Measurements from ENCODE around the gene TARP.
"Not testable (repeated sequence)": the region's sequence is repeated elsewhere in the genome, so short reads cannot be mapped to it uniquely, and the experiment has no call there.

The TARP gene

GRCh38 chr7:38299275-38299931, 26.0 kb upstream of the TARP start:
- no peak for DNase-seq (ENCODE audit: low read depth in 1 of 2, low spot score in 1 of 2)

- DNase-seq (ENCODE audit: low read depth in 1 of 2, low spot score in 1 of 2), result no peak
Measured at GRCh38 chr7:38296059-38296857, 22.8 kb upstream of the TARP start.

DNA sequence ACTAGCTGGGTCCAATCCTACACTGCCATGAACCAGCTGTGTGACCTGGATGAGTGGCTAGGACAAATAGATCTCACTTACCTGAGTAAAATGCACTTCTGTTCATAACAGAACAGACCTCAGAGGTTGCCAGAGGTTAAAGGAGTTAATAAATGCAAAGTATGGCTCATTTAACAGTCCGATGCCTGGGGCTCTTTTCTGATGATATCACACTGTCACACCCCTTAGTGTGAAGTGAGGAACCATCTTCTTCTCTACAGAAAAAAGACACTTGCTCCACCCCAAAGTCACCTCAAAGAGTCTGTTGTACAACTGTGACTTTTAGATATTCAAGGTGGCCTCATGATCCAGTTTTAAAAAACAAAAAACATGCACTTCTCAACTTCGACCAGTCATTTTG, 21.5 kb upstream of the TARP start:
- no peak for DNase-seq (ENCODE audit: low read depth in 1 of 2, low spot score in 1 of 2)

DNA sequence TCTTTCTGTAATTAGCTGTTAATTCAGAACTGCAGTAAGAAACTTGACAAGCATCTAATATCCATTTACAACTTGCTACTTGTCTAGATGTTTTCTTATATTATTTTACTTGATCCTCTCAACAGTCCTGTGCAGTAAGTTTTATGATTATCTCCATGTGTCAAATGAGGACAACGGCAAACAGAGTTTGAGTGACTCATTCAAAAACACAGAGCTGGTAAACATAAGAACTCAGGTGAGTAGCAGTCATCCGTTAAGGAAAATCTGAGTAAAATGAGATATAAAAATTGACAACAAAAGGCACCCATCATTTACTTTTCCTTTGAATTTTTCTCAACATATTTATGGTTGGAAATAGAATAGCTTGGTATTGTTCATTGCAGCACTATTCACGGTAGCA, 19.0 kb upstream of the TARP start:
- DNase-seq (ENCODE audit: low read depth in 1 of 2, low spot score in 1 of 2), result no peak

DNA sequence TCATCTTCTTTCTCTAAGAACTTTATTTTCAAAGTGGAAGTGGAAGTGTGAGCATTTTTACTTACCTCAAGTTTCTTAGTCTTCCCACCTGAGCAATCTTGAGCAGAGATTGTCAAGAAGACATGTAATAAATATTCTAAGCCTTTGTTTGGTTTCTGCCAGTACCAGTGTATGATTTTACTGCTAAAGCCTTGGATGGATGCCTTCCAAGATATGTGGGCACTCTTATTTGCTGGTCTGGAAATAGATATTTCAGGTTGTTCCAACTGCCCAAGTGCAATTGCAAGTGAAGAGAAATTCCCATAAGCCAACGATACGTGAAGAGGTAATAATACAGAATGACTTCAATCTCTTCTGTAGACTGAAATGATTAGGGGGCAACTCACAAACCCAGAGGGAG, 18.2 kb upstream of the TARP start:
- DNase-seq (ENCODE audit: low read depth in 1 of 2, low spot score in 1 of 2), result no peak

DNA sequence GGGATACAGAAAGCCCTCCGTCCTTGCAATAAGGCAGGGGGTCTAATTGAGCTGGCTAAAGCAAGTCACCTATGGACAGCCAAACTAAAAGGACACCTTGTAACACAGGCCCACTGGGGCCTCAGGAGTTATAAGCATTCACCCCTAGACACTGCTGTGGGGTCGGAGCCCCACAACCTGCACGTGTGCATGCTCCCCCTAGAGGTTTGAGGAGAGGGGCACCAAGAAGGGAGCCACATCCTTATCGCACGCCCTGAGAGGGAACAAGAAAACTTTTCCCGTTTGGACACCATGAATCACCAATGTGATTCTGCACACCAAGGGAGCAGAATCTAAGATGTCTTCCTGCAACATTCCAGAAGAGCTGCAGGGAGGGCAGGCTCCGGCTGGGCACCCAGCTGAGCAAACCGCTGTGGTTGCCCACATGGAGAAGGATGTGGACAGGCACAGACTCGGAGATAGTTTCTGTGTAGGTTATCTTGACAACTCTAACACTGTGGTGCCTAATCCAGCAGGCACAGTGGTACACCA, 17.7 kb upstream of the TARP start:
- no peak for DNase-seq (ENCODE audit: low read depth in 1 of 2, low spot score in 1 of 2)

- no peak for DNase-seq (ENCODE audit: low read depth in 1 of 2, low spot score in 1 of 2)
Measured at GRCh38 chr7:38284553-38284952, 11.1 kb upstream of the TARP start.

DNA sequence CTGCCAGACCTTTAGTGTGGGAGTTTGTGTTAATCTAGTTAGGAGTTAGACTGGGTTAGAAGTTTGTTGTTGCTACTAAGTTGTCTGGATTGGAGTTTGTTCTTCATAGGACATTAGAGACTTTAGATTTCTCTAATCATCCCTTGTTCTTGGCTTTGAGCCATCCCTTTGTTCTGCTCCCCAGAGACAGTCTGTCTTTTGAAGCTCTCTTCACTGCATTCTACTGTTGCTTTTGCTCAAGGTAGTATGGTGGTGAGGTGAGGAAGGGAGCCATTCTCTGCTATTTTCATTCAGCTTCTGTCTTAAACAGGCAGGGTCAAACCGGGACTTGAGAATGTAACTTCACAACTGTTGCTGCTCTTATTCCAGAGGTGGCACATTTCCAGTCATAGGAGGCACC, 10.4 kb upstream of the TARP start:
- no peak for DNase-seq (ENCODE audit: low read depth in 1 of 2, low spot score in 1 of 2)

DNA sequence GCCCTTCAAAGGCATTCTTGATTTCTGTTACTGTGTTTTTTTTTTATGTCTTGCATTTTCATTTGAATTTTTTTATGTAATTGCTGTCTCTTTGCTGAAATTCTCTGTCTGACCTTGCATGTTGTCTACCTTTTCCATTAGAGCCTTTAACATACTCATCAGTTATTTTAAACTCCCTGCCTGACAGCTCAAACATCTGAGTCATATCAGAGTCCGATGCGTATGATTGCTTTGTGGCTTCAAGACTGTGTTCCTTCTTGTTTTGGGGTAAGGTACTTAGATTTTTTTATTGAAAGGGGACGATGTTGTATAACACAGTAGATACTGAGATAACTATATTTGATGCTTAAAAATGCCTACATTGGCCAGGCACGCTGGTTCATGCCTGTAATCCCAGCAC, 9.7 kb upstream of the TARP start:
- DNase-seq (ENCODE audit: low read depth in 1 of 2, low spot score in 1 of 2), result no peak

DNA sequence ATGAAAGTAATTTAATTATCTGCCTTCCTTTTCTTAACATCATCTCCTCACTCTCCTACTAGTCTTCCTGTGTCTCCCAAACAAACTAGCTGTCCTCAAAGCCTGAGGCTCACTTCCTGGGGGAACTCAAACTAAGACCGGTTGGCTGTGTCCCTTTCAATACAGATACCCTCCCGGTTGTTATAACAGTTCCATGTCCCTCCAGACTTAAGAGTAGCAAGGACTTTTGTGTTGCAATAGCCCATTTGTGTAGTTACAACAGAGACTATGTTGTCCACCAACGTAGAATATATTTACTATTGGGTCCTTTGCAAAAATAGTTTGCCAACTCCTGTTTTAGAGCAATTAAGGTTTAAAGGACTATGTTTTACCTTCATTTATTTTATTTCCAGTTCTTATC, 8.6 kb upstream of the TARP start:
- no peak for DNase-seq (ENCODE audit: low read depth in 1 of 2, low spot score in 1 of 2)

DNA sequence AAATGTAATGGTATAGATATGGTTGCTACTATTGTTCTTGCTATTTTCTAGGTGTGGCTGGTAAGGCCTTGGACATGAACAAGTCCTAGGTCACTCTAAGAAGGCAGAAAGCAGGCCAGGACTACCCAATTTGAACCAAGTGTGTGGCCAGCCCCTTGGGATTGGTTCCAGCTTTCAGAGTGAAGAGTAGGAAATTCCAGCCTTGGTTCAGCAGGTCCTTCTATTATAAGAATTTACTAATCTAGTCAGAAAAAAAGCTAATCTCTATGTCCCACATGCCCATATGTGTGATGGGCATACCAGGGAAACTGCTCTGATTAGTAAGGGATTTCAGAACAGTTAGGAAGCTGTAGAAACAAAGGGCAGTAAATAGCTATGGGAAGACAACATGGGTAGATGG, 7.8 kb upstream of the TARP start:
- no peak for DNase-seq (ENCODE audit: low read depth in 1 of 2, low spot score in 1 of 2)

- DNase-seq (ENCODE audit: low read depth in 1 of 2, low spot score in 1 of 2), result no peak
Measured at GRCh38 chr7:38280707-38281106, 7.3 kb upstream of the TARP start.

DNA sequence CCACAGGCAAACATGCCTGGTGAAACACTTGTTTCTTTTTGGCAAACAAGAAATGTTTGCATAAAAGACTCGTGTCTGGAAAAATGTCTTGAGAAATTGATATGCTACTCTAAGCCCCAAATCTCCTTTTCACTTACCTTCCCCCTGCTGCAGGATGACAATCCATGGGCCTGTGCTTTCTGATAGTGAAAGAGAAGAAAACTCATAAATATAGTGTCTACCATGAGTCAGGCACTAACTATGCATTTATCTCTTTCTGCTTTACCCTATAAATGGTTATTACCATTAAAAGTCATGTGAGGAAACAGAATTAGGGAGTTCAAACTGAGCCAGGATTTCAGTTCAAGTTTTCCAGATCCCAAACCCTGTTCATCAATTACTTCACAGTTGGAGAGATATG, 6.6 kb upstream of the TARP start:
- no peak for DNase-seq (ENCODE audit: low read depth in 1 of 2, low spot score in 1 of 2)

DNA sequence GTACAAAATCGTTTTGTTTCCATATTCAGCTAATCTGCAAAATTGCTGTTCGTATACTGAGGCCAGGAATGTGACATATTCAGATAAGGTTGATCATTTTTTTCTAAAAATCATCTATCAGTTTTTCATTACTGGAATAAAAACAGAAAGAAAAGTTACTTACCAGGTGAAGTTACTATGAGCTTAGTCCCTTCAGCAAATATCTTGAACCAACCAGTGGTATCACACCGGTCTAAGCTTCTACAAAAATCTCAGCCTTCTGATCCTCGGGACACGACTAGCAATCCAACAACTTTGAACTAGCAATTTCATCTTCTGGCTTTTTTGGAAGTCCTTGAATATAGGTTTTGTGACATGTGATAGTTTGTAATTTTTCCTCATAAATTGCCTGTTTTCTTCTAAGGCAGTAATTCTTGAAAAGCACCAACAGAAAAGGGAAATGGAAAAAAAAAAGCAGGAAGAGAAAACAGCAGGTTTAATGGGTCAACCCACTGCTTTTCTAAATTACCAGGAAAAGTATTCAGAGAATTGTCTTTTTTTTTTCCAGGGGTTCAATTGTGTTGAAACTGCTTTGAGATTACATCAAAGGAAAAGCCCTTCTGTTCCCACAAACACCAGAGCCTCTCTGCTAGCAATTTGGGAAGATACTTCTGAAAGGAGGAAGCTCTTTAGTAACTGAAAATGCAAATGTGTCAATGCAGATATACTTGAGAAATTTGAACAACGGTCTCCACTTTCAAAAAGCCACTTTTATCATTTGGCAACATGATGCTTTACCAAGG, 2.9 kb upstream of the TARP start:
- no peak for DNase-seq (ENCODE audit: low read depth in 1 of 2, low spot score in 1 of 2)

DNA sequence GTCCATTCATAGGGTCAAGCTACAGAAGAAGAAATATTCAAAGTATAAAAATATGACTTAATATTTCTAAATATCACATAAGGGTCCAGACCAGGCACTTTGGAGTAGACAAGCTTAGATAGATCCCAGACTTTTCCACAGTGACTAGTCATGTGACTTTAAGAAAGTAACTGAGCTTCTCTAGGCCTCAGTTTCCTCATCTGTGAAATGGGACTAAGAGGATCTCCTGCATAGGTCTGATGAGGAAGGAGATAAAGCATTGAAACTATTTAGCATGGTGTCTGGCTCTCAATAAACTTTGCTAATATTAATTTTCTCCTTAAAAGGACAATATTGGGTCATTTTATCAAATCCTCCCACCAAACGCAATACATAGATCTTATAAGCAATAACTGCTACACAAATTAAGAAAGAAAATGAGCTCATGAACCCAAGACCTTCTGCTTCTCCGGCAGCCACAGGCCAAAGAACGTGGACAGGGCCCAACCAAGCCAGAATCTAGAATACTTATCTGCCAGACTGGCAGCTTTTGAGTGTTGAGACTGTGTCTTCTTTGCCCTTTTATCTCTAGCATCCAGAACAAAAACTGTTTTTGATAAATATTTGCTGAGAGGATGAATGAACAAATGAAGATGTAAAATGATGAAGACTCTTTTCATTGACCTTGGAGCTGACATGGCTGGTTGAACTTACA, 1.6 kb upstream of the TARP start:
- DNase-seq (ENCODE audit: low read depth in 1 of 2, low spot score in 1 of 2), result no peak

- DNase-seq (ENCODE audit: low read depth in 1 of 2, low spot score in 1 of 2), result no peak
Measured at GRCh38 chr7:38274486-38274885, 1.1 kb upstream of the TARP start.

- not testable (repeated sequence) for DNase-seq (ENCODE audit: low read depth in 1 of 2, low spot score in 1 of 2)
Measured at GRCh38 chr7:38270405-38270804, 3.0 kb downstream of the TARP start.

GRCh38 chr7:38269704-38270346, 3.6 kb downstream of the TARP start:
- not testable (repeated sequence) for DNase-seq (ENCODE audit: low read depth in 1 of 2, low spot score in 1 of 2)

GRCh38 chr7:38265958-38266357, 7.5 kb downstream of the TARP start:
- DNase-seq (ENCODE audit: low read depth in 1 of 2, low spot score in 1 of 2), result not testable (repeated sequence)

DNA sequence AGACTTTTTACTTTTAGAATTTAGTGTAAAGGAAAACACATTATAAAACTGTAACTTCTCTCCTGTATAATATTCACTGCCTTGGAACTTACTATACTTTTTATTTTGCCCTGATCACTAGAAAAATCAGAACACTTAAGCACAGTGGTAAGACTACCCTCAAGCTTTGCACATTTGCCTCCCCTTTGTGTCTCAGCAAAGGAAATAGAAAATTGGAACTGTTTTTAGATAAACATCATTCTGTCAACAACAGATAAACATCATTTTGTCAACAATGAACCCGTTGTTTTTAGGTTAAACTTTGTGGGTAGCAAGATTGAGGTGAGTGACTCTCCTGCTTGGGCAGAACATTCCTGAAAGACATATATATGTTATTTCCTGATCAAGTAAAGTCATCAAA, 8.8 kb downstream of the TARP start:
- DNase-seq (ENCODE audit: low read depth in 1 of 2, low spot score in 1 of 2), result not testable (repeated sequence)

DNA sequence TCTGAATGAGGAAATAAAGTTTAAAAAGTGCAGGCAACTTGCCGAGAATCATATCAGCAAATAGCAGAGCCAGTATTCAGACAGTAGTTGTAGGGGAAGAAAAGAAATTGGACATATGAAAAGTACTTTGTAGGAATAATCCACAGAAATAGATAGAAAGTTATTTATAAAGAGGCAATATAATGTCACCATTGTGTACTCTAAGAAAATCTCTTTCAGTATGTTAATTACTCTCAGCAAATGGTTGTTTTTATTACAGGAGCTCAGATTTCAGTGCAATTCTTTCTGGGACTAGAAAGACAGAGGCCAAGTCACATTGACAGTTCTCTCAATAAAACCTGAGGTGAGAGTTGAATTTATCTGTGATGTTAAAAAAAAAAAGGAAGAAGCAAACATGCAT, 10.2 kb downstream of the TARP start:
- DNase-seq (ENCODE audit: low read depth in 1 of 2, low spot score in 1 of 2), result not testable (repeated sequence)

Measured in stimulated activated CD4-positive, alpha-beta T cell treated with anti-CD3 and anti-CD28 coated beads, Interleukin-15, amount 100 ng/mL, for 1 hour (primary cell).